ACC112 (cell line): ENCODE data around the gene SMOC2.

ENCODE experiments used
- H2AFZ ChIP-seq: fragments of 200-600 bp; sonication (generic); one replicate; pipeline ENCODE4 v1.6.0; 2017; ENCODE audit warnings: antibody characterized with exemption, low read length; ENCODE audit not compliant: unreplicated experiment
- H3K27ac ChIP-seq: fragments of 200-600 bp; sonication (generic); 2 replicates; pipeline ENCODE4 v1.5.1; 2014; ENCODE audit warnings: low read depth, mild to moderate bottlenecking, antibody characterized with exemption, low read length, moderate library complexity
- H3K27me3 ChIP-seq: fragments of 200-600 bp; sonication (generic); 2 replicates; pipeline ENCODE4 v1.6.1; 2014; ENCODE audit warnings: mild to moderate bottlenecking, antibody characterized with exemption, low read length, moderate library complexity, mixed read lengths; ENCODE audit not compliant: insufficient read depth
- H3K36me3 ChIP-seq: fragments of 200-600 bp; sonication (generic); 2 replicates; pipeline ENCODE4 v1.6.1; 2016; ENCODE audit warnings: mild to moderate bottlenecking, antibody characterized with exemption, low read length, moderate library complexity, mixed read lengths; ENCODE audit not compliant: insufficient read depth
- H3K4me1 ChIP-seq: fragments of 200-600 bp; sonication (generic); one replicate; pipeline ENCODE4 v1.6.1; 2016; ENCODE audit warnings: low read length, mixed read lengths; ENCODE audit not compliant: insufficient read depth, unreplicated experiment, control insufficient read depth
- H3K4me3 ChIP-seq: fragments of 200-600 bp; sonication (generic); 2 replicates; pipeline ENCODE4 v1.5.1; 2014; ENCODE audit warnings: mild to moderate bottlenecking, low read depth, low read length
- H3K79me2 ChIP-seq: fragments of 200-600 bp; sonication (generic); one replicate; pipeline ENCODE4 v1.6.0; 2016; ENCODE audit warnings: low read length; ENCODE audit not compliant: control insufficient read depth, unreplicated experiment, insufficient read depth

SMOC2 gene

GRCh38 chr6:168658059-168658458 lies 217.1 kb downstream of the SMOC2 start:
- Histone ChIP-seq H3K4me3 (no peak overlapping the region), H3K27me3 (no peaks in the 10 kb centered on the region), H3K79me2 (no peaks in the 10 kb centered on the region)

GRCh38 chr6:168660400-168660945 lies 219.5 kb downstream of the SMOC2 start:
- Histone ChIP-seq H3K79me2 (no peaks in the 10 kb centered on the region), H3K36me3 (no peaks in the 10 kb centered on the region), H3K27ac (no peak overlapping the region), H3K27me3 (no peaks in the 10 kb centered on the region), H3K4me1 (no peaks in the 10 kb centered on the region), H3K4me3 (no peak overlapping the region), H2AFZ (no peak overlapping the region)

More at GRCh38 chr6:168658059-168658458, 217.1 kb downstream of the SMOC2 start:
- H3K36me3 ChIP-seq = no peaks in the 10 kb centered on the region
- H3K4me1 ChIP-seq = no peaks in the 10 kb centered on the region
- no peak overlapping the region for H2AFZ ChIP-seq
- no peak overlapping the region for H3K27ac ChIP-seq

GRCh38 chr6:168662301-168662936 lies 221.4 kb downstream of the SMOC2 start:
- no peaks in the 10 kb centered on the region for H3K79me2 ChIP-seq
- no peaks in the 10 kb centered on the region for H3K4me1 ChIP-seq
- no peaks in the 10 kb centered on the region for H3K27me3 ChIP-seq
- H2AFZ ChIP-seq = no peak overlapping the region
- no peaks in the 10 kb centered on the region for H3K36me3 ChIP-seq
- H3K27ac ChIP-seq = no peak overlapping the region
- no peak overlapping the region for H3K4me3 ChIP-seq

DNA sequence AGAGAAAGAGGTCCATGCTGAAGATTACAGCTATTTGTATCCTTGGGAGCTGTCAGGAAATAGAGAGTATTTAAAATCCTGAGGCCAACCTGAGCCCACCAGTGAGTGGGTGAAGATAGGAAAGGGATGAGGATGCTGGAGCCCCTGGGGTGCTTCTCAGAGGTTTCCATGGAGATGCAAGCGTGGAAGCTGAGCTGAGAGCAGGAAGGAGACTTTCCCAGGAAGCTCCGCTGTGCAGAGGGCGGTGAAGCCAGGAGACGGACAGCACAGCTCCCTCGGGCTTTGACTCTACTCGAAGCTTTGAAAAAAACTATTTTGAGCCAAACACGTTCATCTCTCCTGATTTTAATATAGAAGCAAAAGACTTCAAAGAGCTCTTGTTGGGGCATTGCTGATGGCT lies 222.1 kb downstream of the SMOC2 start:
- Histone ChIP-seq H3K27ac (no peak overlapping the region), H3K27me3 (no peaks in the 10 kb centered on the region), H3K4me1 (no peaks in the 10 kb centered on the region)

DNA sequence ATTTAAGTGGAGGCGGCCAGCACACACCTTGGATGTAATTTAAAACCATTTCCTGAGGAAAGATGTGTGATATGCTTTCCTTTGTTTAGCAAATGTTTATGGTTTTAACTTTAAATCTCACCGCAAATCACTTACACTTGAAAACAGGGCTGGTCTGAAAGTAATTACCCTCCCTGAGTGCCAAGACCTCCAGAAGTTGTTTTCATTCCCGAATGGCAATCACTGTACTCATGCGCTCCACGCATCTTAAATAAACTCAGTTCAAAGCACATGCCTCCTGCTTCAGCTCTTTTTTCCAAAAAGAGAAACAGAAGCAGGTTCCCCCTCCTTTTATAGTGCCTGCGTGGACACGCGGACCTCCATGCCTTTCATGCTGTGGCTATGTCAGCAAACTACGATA lies 224.0 kb downstream of the SMOC2 start:
- no peaks in the 10 kb centered on the region for H3K4me1 ChIP-seq

More for the DNA sequence above, 222.1 kb downstream of the SMOC2 start:
- no peak overlapping the region for H3K4me3 ChIP-seq
- H3K36me3 ChIP-seq = no peaks in the 10 kb centered on the region
- no peak overlapping the region for H2AFZ ChIP-seq
- H3K79me2 ChIP-seq = no peaks in the 10 kb centered on the region

DNA sequence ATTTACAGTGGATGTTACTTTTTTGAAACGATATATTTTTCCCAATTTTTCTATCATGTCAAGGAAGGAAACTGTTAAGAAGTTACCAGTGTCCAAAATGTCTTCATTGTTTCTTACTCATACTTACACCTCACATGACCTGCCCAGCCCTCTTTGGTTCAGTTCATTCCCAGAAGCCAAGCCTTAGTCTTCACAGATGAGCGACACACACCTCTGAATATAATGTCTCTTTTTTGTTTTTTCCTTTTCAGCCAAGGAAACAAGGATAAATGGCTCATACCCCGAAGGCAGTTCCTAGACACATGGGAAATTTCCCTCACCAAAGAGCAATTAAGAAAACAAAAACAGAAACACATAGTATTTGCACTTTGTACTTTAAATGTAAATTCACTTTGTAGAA lies 225.2 kb downstream of the SMOC2 start:
- Histone ChIP-seq H3K36me3 (no peaks in the 10 kb centered on the region), H3K4me3 (no peak overlapping the region), H3K4me1 (no peaks in the 10 kb centered on the region), H2AFZ (no peak overlapping the region), H3K79me2 (no peaks in the 10 kb centered on the region), H3K27ac (no peak overlapping the region), H3K27me3 (no peaks in the 10 kb centered on the region)

More for the DNA sequence above, 224.0 kb downstream of the SMOC2 start:
- Histone ChIP-seq H3K79me2 (no peaks in the 10 kb centered on the region), H3K4me3 (no peak overlapping the region), H3K27ac (no peak overlapping the region), H2AFZ (no peak overlapping the region), H3K36me3 (no peaks in the 10 kb centered on the region), H3K27me3 (no peaks in the 10 kb centered on the region)

DNA sequence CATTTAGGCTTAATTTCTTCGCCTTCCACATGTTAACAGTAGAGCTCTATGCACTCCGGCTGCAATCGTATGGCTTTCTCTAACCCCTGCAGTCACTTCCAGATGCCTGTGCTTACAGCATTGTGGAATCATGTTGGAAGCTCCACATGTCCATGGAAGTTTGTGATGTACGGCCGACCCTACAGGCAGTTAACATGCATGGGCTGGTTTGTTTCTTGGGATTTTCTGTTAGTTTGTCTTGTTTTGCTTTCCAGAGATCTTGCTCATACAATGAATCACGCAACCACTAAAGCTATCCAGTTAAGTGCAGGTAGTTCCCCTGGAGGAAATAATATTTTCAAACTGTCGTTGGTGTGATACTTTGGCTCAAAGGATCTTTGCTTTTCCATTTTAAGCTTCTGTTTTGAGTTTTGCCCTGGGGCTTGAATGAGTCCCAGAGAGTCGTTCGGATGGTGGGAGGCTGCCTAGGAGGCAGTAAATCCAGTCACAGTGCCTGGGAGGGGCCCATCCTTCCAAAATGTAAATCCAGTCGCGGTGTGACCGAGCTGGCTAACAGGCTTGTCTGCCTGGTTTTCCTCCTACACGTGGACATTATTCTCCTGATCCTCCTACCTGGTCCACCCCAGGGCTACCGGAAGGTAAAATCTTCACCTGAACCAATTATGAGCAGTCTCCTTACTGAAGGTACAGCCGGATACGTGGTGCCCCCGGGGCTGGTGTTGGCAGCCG lies 225.9 kb downstream of the SMOC2 start:
- H3K79me2 ChIP-seq = no peaks in the 10 kb centered on the region
- no peaks in the 10 kb centered on the region for H3K27me3 ChIP-seq
- H2AFZ ChIP-seq = no peak overlapping the region
- no peak overlapping the region for H3K4me3 ChIP-seq
- no peaks in the 10 kb centered on the region for H3K4me1 ChIP-seq
- no peak overlapping the region for H3K27ac ChIP-seq
- no peaks in the 10 kb centered on the region for H3K36me3 ChIP-seq

DNA sequence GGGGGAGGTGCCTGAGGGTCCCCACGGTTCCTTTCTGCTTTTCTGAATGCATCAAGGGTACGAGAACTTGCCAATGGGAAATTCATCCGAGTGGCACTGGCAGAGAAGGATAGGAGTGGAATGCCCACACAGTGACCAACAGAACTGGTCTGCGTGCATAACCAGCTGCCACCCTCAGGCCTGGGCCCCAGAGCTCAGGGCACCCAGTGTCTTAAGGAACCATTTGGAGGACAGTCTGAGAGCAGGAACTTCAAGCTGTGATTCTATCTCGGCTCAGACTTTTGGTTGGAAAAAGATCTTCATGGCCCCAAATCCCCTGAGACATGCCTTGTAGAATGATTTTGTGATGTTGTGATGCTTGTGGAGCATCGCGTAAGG lies 226.4 kb downstream of the SMOC2 start:
- Histone ChIP-seq H3K27me3 (no peaks in the 10 kb centered on the region), H3K36me3 (no peaks in the 10 kb centered on the region), H2AFZ (no peak overlapping the region), H3K79me2 (no peaks in the 10 kb centered on the region), H3K4me1 (no peaks in the 10 kb centered on the region), H3K4me3 (no peak overlapping the region), H3K27ac (no peak overlapping the region)

DNA sequence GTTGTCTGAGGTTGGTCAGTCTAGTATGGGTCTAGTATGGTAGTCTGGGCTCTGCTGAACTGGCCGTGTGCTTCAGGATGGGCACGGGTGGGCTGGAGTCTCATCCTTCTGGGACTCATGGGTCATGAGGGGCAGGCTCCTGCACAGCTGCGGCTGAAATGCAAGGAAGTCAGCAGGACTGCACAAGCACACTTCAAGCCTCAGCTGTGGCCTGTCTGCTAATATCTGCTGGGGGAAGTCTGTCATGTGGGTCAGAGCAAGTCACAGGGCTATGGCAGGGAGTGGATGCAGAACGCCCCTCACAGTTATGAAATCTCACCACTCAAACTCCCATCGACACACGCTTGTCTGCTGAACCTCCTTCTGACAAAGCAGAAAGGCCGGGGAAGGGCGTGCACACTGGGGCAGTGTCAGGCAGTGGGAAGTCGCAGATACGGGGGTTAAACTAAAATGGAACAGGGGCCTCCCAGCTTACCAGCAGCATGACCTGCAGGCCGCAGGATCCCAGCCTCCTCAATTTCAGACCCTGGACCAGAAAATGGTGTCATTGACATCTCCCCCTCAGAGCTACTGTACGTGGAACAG lies 229.5 kb downstream of the SMOC2 start:
- H2AFZ ChIP-seq = no peak overlapping the region
- no peaks in the 10 kb centered on the region for H3K27me3 ChIP-seq
- H3K4me3 ChIP-seq = no peak overlapping the region
- H3K27ac ChIP-seq = no peak overlapping the region
- H3K79me2 ChIP-seq = no peaks in the 10 kb centered on the region
- no peaks in the 10 kb centered on the region for H3K4me1 ChIP-seq
- no peaks in the 10 kb centered on the region for H3K36me3 ChIP-seq

DNA sequence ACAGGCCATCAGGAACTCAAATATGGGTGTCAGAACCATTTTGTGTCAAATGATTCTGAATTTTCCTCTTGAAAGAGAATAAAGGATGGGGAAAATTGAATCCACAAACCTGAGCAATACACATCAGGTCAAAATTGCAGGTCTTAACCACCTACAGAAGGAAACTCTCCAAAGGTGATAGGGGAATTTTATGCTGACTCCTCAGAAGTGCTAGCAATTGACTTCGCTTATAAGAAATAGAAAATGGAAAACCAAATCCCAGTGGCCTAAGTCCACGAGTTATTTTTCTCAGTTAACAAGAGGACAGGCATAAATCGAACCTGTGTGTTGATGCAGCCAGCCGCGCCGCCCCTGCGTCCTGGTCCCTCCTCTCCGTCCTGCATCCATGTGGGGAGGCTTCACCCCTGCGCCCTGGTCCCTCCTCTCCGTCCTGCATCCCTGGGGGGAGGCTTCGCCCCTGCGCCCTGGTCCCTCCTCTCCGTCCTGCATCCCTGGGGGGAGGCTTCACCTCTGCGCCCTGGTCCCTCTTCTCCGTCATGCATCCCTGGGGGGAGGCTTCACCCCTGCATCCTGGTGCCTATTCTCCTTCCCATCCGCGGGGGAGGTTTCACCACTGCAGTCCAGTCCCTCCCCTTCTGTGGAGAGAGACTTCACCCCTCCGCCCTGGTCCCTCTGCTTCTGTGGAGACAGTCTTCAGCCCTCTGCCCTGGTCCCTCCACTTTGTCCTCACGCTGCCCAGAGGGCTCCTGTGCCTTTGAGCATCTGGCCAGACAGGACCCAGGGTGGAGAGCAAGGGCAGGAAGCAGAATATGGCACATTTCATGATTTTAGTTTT lies 230.3 kb downstream of the SMOC2 start:
- Histone ChIP-seq H3K27ac (no peak overlapping the region), H3K27me3 (no peaks in the 10 kb centered on the region), H3K36me3 (no peaks in the 10 kb centered on the region), H3K4me1 (no peaks in the 10 kb centered on the region), H2AFZ (no peak overlapping the region), H3K79me2 (no peaks in the 10 kb centered on the region), H3K4me3 (no peak overlapping the region)
